ENCODE results near the gene COX10.
"Not testable (repeated sequence)": the region's sequence is repeated elsewhere in the genome, so short reads cannot be mapped to it uniquely, and the experiment has no call there.

The COX10 gene

GRCh38 chr17:14069251-14070021, at the start of gene COX10:
Gene COX10, plus strand, starts transcription at chr17:14069504. Its CDS starts 102 bp downstream, at chr17:14069606.
- DNase-seq (ENCODE audit: extremely low read depth in 1 of 2, low read depth in 1 of 2): peak; percentile 73 to 81

GRCh38 chr17:14021651-14022294, 47.5 kb upstream of the COX10 start:
- not testable (repeated sequence) for DNase-seq (ENCODE audit: extremely low read depth in 1 of 2, low read depth in 1 of 2)

DNA sequence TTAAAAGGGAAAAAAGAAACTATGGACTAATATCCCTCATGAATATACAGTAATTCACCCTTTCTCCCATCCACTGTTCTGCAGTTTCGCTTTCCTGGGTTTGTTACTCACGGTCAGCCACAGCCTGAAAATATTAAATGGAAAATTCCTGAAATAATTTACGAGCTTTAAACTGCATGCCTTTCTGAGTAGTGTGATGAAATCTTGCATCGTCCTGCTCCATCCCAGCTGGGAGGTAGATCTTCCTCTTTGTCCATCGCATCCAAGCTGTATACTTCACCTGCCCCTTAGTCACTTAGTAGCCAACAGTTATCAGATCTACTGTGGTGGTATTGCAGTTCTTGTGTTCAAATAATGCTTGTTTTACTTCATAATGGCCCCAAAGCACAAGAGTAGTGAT, 39.5 kb upstream of the COX10 start:
- DNase-seq (ENCODE audit: extremely low read depth in 1 of 2, low read depth in 1 of 2): not testable (repeated sequence)

DNA sequence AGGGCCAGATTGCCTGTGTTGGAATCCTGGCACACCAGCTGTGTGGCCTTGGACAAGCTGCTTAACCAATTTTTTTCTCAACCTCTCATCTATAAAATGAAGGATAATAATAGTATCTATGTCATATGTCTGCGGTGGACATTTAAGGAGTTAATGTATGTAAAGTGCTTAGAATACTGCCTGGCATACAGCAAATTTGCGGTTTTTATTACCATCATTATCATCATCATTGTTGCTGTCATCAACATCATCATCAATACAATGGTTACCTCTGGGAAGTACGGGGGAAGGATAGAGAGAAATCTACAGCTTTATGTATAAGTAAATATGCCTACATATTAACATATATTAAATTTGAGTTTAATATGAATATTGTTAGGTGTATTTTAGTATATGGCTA, 37.1 kb upstream of the COX10 start:
- no peak for DNase-seq (ENCODE audit: extremely low read depth in 1 of 2, low read depth in 1 of 2)

GRCh38 chr17:14033166-14033565, 36.1 kb upstream of the COX10 start:
- no peak for DNase-seq (ENCODE audit: extremely low read depth in 1 of 2, low read depth in 1 of 2)

DNA sequence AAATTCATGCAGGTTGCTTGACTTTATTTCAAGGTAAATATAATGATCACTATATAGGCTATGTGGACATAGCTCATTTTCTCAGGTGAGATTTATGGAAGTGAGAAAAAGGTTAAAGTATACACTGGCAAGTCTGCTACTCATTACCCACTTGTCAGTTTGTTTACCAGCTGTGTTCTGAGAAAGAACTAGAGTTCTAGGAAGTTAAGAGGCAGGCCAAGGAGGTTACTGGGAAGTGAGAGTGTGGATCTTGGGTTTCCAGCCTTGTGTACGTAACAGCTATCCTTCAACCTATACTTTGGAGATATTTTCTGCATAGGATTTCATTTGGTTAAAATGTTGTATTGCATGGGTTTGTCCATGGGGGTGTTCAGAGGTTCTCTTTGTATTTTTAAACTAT, 31.9 kb upstream of the COX10 start:
- no peak for DNase-seq (ENCODE audit: extremely low read depth in 1 of 2, low read depth in 1 of 2)

DNA sequence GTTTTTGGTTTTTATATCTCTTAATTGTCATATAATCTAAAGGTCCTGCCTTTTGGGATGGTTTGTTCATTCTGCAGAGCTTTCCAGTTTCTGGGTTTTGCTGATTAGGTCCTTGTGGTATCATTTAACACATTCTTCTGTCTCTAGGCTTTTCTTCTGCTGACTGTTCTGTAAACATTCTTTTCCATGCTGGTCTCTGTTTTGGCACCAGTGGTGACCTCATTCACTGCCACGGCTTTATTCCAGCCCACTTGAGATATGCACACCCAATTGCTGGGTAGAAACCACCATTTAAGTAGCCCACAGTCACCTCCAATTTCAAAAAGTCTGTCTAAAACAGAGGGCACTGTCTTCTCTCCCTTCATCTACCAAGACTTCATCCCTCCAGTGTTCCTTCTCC, 31.1 kb upstream of the COX10 start:
- no peak for DNase-seq (ENCODE audit: extremely low read depth in 1 of 2, low read depth in 1 of 2)

DNA sequence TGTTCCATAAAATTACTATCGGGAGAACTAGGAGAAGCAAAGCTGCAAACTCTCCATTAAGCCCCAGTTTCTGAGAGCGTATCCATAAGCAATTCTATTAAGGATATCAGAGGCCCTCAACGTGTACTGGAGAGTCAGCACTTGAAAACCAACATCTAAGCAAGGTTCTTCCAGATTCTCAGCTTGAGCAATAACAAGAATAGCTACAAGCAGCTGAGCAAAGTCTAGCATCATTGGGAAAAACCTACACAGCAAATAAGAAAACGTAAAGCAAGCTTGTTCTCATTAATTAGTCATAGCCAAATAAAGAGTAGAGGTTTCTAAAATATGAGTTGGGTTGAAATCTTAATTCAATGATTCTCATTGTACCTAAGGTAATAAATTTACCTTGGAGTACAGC, 26.9 kb upstream of the COX10 start:
- no peak for DNase-seq (ENCODE audit: extremely low read depth in 1 of 2, low read depth in 1 of 2)

GRCh38 chr17:14044702-14045101, 24.6 kb upstream of the COX10 start:
- DNase-seq (ENCODE audit: extremely low read depth in 1 of 2, low read depth in 1 of 2): no peak

GRCh38 chr17:14046978-14047377, 22.3 kb upstream of the COX10 start:
- no peak for DNase-seq (ENCODE audit: extremely low read depth in 1 of 2, low read depth in 1 of 2)

DNA sequence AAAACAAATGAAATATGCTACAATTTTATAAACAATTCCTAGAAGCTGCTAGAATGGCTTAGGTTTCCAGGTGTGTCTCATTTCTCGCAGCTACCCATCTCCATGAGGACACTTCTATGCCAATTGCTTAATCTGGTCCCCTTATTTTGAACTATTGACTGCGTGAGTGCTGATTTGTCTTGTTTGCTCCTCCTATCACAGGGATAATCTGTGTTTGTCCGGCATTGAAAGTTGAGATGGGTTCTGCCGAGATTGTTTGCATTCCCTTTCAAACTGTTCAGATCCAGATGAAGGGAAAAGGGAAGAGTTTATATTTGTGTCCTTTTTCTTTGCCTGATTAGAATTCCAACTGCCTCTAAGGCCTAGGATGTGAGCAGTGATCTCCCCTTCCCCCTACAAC, 21.7 kb upstream of the COX10 start:
- DNase-seq (ENCODE audit: extremely low read depth in 1 of 2, low read depth in 1 of 2): no peak

- no peak for DNase-seq (ENCODE audit: extremely low read depth in 1 of 2, low read depth in 1 of 2)
Observed at GRCh38 chr17:14048169-14048568, 21.1 kb upstream of the COX10 start.

GRCh38 chr17:14050616-14051015, 18.7 kb upstream of the COX10 start:
- DNase-seq (ENCODE audit: extremely low read depth in 1 of 2, low read depth in 1 of 2): no peak

DNA sequence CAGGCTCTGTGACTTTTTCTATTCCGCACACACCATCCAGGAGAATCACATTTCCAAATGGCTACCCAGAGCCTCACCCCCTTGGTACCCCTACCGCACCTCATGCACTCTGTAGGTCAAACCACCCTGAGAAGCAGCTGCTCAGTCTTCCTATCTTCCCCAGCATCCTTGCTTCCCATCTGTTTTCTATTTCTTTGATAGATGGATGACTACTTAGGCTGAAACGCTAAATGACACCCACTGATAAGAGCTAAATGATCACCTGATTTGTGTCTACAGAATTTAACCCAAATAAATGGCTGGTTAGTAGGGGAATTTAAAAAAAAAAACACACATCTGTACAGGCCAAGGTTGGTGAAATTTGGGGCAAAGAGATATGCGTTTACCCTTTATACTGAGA, 17.6 kb upstream of the COX10 start:
- DNase-seq (ENCODE audit: extremely low read depth in 1 of 2, low read depth in 1 of 2): no peak

GRCh38 chr17:14052886-14053615, 16.3 kb upstream of the COX10 start:
- DNase-seq (ENCODE audit: extremely low read depth in 1 of 2, low read depth in 1 of 2): no peak

- no peak for DNase-seq (ENCODE audit: extremely low read depth in 1 of 2, low read depth in 1 of 2)
Observed at GRCh38 chr17:14057591-14057990, 11.7 kb upstream of the COX10 start.

DNA sequence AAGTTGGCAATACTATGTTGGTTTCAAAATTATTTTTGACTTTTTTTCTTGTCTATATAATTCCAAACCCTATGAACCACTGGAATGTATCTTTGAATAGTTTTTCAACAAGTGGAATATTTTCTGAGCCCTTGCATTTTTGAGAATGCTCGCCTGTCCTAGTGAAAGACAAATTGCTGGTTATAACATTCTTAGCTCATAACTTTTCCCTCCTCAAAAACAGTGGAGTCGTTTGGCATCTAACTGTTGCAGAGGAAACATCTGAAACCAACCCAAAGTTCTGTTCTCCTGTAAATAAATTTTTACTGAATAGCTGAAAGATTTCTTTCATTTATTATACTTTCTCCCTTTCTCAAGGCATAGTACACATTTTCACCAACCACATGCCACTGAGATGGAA, 11.3 kb upstream of the COX10 start:
- DNase-seq (ENCODE audit: extremely low read depth in 1 of 2, low read depth in 1 of 2): no peak

DNA sequence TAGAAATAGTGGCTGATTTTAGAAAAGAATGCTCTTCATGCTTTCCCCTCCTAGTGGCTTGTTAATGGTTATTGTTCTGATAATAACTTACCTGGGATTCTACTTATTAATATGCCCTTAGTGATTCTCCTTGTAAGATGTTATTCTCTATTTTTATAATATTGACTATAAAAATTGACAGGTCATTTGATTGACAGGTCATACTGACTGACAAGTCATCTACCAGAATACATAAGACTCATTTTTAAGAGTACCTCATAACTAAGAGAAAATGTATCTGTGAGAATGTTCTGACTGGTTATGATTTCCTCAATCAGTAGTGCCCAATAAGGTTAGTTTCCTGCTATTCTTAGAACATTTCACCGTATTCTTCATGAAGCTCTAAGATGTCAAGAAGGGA, 8.6 kb upstream of the COX10 start:
- DNase-seq (ENCODE audit: extremely low read depth in 1 of 2, low read depth in 1 of 2): no peak

DNA sequence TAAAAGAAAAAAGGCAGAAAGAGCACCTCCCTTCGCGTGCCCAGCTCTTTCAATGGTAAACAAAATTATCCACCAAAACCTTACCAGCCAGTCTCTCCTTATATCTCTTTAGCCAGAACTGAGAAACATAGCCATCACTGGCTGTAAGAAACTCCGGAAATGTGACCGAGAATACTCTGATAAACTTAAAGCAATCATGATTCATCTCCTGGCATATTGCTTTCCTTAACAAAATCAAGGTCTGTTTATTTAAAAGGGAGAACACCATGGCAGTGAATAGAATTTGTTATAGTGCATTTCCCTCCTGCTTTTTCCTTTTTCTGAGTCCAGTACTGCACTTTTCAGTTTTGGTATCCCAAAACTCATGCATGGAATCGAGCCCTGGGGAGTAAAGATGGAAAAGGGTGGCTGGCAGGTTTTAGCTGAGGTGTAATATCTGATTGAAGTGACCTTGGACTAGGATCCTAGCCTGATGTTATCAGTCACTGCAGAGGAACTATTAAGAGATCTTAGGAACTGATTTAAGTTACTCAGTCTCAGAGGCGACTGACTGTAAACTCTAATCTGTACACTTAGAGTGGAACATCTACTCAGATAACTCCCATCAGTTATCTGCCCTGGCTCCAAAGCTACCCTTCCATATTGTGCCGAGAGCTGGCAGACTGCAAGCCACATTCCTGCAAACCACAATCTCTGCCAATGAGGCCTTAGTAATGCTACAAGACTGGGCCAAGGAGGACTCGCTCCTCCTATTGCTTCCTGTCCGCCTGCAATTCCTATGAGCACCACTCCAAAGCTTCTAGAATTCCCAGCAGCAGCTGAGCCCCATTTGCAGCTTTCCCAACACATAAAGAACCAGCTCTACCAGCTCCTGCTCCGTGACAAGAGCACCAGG, 7.4 kb upstream of the COX10 start:
- DNase-seq (ENCODE audit: extremely low read depth in 1 of 2, low read depth in 1 of 2): no peak

DNA sequence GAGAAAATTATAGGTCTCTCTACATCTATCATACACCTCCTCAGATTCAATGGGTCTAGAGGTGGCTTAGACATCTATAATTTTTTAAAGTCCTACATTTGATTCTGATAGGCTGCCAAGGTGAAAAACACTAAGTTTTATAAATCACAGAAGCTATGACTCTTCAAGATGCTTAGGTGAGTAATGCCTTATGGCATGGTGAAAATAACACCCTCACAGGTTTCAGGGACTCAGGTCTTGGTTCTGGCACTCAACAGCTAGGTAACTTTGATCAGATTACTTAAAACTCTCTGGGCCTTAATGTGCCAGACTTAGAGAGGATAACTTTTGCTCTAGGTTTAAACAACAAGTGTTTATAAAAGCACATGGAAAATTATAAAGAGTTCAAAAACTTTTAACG, 2.0 kb upstream of the COX10 start:
- no peak for DNase-seq (ENCODE audit: extremely low read depth in 1 of 2, low read depth in 1 of 2)

All from stimulated activated CD8-positive, alpha-beta memory T cell treated with anti-CD3 and anti-CD28 coated beads, Interleukin-7, amount 100 ng/mL, for 48 hours (primary cell).